HG03520 (cell line): Measurements from ENCODE around the gene IGSF11.

Experiments used
- ATAC-seq: cut with Tn5 transposase; IDR thresholded peaks from one replicate; pipeline ENCODE4 v1.9.1; 2021; ENCODE audit warnings: mild to moderate bottlenecking, moderate library complexity; ENCODE audit not compliant: unreplicated experiment

The IGSF11 gene

DNA sequence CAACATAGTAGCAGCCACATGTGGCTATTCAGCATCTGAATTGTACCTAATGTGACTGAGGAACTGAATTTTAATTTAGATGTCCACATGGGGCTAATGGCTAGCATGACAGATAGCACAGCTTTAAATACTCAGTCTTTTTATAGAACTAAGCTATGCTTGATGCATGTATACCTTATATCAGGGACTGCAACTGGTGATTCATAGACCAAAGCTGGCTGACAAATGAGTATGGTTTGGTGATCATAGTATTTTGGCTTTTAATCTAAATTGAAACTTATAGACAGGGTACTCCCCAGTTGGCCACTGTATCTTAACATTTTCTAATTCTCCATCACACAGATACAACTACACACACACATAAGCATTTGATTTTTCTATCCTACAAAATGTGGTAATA lies 83.6 kb downstream of the IGSF11 start:
- no peak for ATAC-seq

DNA sequence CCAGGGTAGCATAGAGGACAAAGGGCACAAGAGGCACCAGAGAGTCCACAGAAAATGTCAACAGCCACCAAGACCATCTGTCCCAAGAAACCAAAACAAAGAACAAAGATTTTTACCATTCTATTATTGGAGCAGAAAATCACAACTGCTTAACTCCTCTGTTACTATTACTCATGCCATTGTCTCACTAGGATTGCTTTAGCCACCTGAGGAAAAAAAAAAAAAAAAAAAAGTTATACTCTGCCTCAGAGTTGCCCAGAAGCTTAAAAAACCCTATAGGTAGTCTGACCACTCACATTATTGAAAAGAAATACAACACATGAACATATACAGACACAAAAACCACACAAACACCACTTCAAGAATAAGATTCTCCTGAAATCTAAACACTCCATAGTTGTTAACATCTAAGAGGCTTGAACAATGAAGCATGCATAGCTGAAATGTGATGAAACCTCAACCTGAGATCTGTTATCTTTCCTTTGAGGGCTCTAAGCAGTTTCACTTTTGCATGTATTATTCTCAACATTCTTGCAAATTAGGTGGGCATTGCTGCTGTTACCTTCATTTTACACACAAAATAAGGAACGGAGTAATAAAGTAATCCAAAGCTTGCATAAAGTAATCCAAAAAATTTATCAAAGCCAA lies 85.4 kb downstream of the IGSF11 start:
- no peak for ATAC-seq

- no peak for ATAC-seq
Measured at GRCh38 chr3:118948146-118948545, 86.5 kb downstream of the IGSF11 start.

DNA sequence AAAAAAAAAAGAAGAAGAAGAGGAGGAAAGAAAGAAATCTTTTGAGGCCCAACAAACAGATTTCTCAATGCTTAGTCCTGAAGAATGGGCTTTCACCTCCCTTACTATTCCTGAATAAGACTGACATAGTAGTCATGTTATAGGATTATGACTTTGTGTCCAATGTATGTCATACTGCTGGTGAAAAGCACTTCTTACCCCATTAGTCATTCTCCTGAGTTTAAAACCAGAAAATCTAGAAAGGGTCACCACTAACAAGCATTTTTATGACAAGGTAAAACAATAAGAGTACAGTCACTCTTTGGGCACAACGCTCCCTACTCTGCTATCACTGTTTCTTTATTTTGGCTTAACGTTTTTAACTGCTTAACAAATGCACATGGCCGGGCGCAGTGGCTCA lies 88.2 kb downstream of the IGSF11 start:
- ATAC-seq: no peak

- no peak for ATAC-seq
Measured at GRCh38 chr3:118945834-118946233, 88.8 kb downstream of the IGSF11 start.

DNA sequence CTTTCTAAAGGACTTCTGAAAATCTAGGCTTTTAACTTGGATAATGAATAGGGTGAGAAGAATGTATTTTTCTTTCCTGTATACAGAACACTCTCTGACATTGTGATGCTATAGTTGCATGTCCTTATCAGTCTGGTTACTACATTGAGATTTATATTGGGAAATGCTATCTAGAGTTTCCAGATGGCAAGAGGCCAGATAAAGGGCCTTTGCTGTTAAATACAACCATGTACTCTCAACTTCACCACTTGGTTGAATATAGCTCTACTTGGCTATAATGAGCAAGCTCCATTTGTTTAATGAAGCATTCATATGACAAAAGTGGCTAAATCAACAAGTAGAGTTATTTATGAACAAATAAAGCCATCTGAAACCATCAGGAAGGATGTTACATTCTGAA lies 91.0 kb downstream of the IGSF11 start:
- no peak for ATAC-seq

- no peak for ATAC-seq
Measured at GRCh38 chr3:118942671-118943070, 92.0 kb downstream of the IGSF11 start.

GRCh38 chr3:118942195-118942594 lies 92.5 kb downstream of the IGSF11 start:
- ATAC-seq: no peak

DNA sequence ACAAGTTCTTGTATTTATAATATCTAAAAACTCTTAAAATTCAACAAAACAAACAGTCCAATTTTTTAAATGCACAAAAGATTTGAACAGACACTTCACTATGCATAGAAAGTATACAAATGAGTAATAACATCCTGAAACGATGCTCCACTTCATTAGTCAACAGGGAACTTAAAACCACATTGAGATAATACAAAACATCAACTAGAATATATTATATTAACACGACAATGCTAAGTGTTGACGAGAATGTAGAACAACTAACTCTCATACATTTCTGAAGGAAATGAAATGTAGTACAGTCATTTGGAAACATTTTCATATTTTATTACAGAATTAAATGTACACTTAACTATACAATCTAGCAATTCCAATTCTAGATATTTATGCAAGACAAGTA lies 93.4 kb downstream of the IGSF11 start:
- ATAC-seq: no peak

- no peak for ATAC-seq
Measured at GRCh38 chr3:118938183-118938961, 96.3 kb downstream of the IGSF11 start.

- no peak for ATAC-seq
Measured at GRCh38 chr3:118936811-118937210, 97.8 kb downstream of the IGSF11 start.

GRCh38 chr3:118932822-118933558 lies 101.7 kb downstream of the IGSF11 start:
- ATAC-seq: no peak

GRCh38 chr3:118931996-118932395 lies 102.7 kb downstream of the IGSF11 start:
- no peak for ATAC-seq

DNA sequence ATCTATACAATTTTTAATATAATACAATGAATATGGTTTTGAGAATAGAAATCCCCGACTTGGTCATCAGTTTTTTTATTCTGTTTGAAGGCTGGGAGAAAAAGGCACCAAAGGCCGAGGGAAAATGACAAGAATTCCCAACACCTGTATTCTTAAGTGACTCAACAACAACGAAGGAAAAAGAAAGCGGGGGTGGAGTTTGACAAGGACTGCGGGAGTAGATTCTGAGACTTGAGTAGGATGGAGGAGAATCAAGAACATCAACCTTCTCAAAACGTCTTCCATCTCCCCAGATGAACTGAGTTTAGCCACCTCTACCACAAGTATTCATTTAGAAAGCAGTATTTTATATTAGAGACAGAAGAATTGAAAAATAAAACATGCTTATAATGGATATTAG lies 107.2 kb downstream of the IGSF11 start:
- no peak for ATAC-seq

- ATAC-seq: no peak
Measured at GRCh38 chr3:118912188-118912587, 122.5 kb downstream of the IGSF11 start.

DNA sequence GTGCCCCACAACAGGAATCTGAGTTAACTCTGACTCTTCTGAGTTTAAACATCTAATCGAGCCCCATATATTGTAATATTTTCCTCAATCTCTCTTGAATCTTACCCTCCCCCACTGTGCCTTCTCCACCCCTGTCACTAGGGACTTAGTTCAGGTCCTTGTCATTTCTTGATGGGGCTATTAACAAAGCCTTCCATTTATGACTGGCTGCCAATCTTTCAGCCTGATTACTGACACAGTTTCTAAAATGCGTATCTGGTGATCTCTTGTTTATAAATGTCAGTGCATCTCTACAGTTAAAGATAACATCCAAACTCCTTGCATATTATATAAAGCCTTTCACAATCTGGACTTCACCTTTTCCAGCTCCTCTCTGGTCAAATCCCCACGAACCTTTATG lies 124.3 kb downstream of the IGSF11 start:
- no peak for ATAC-seq

DNA sequence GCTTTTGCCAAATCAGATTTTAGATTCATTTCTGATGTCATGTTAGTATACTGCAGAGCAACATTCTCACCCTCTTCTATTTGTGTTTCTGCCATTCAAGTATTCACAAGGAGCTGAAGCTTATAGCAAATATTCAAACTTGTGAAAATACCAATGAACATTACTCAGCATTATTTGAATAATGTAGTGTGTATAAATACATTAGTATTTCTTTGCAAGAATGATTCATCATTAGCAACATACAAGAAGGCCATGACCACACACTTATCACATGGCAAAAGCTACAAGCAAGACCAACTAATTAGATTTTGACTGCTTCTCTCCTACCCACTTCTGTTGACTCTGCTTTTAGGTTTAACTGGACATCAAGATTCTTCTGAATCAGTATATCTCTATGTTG lies 124.9 kb downstream of the IGSF11 start:
- no peak for ATAC-seq

DNA sequence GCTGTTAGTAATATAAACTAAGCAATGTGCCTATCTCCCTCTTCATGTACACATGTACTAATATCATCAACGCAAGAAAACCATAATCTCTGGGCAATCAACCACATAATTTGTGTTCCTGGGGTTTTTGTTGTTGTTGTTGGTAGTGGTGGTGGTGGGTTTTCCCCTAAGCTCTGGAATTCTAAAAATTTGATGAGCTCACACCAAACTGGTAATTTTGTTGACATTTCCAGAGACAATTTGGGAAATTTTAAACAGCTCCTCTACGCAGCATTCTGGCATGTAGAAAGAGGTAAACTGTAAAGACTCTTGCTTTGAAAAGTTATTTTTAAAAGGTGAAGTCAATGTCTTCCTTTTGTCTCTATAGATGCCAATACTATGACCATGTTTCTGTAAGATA lies 126.7 kb downstream of the IGSF11 start:
- ATAC-seq: no peak

GRCh38 chr3:118900737-118901525 lies 133.7 kb downstream of the IGSF11 start:
- ATAC-seq: no peak

DNA sequence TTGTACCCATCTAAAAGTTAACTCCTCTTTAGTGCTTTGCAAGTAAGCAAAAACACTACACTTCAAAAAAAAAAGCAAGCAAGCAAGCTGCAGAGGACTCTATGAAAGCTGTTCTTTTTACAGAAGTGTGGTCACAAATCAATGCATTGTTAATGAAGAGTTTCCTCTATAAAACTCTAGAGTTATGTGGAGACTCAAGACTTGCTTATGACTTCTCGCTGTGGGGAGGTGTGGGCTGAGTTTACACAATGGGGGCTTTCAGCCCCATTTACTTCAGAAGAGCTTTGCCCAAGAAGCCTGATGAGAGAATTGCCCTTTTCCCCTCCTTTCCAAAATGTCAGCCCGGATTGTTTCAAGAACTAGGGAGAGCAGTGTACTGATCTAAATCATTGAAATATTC lies 144.4 kb downstream of the IGSF11 start:
- no peak for ATAC-seq

GRCh38 chr3:118889691-118890090 lies 145.0 kb downstream of the IGSF11 start:
- ATAC-seq: no peak
